Ovary (tissue), 3 donors: ENCODE measurements around the gene COL7A1.

Source experiments
- CTCF ChIP-seq, 3 donors: fragments of 450-650 bp in 2 of 3; fragments of 200-600 bp in 1 of 3; IDR thresholded peaks; one replicate each; pipeline versions ENCODE4 v1.5.1 to v1.8.0; 2016 to 2022; ENCODE audit warnings: antibody characterized with exemption in 3 of 3, mild to moderate bottlenecking in 1 of 3
- POLR2A ChIP-seq: fragments of 450-650 bp; IDR thresholded peaks from one replicate; pipeline ENCODE4 v1.6.1; 2017; ENCODE audit warnings: antibody characterized with exemption, mild to moderate bottlenecking, moderate library complexity
- donor health status: DM: no; HTN: no; CAD: no.

GRCh38 chr3:48593337-48593736, 1.8 kb downstream of the COL7A1 start:
- TF ChIP-seq CTCF (IDR thresholded peaks at IDR 0.05) (no peak), POLR2A (no peak)
